T-helper 9 cell (primary cell): ENCODE data around the gene EZH1.
"Not testable (repeated sequence)": the region's sequence is repeated elsewhere in the genome, so short reads cannot be mapped to it uniquely, and the experiment has no call there.

Source experiments
- DNase-seq: peaks from one replicate; pipeline ENCODE4 v3.0.0-alpha.2; 2020

The EZH1 gene

GRCh38 chr17:42680331-42680808 lies 64.5 kb downstream of the EZH1 start:
- DNase-seq, result no peak

GRCh38 chr17:42679492-42680330 lies 65.1 kb downstream of the EZH1 start:
- peak; percentile 63 for DNase-seq

- DNase-seq, result no peak
These were observed 65.8 kb downstream of the EZH1 start for GRCh38 chr17:42678951-42679491.

- DNase-seq, result peak; percentile 65
These were observed 66.7 kb downstream of the EZH1 start for GRCh38 chr17:42677921-42678781.

- peak; percentile 97 for DNase-seq
These were observed 67.6 kb downstream of the EZH1 start for GRCh38 chr17:42677012-42677857.

GRCh38 chr17:42676424-42677011 lies 68.3 kb downstream of the EZH1 start, which contains the start of gene PLEKHH3:
PLEKHH3 (minus strand) TSS chr17:42676994; CDS start chr17:42676563, 431 bp downstream.
- DNase-seq, result no peak

GRCh38 chr17:42675965-42676423 lies 68.8 kb downstream of the EZH1 start:
- DNase-seq, result no peak

GRCh38 chr17:42675348-42675964 lies 69.4 kb downstream of the EZH1 start:
- no peak for DNase-seq

GRCh38 chr17:42674755-42675347 lies 70.0 kb downstream of the EZH1 start:
- DNase-seq, result no peak

- DNase-seq, result no peak
These were observed 70.7 kb downstream of the EZH1 start for GRCh38 chr17:42673885-42674754.

- no peak for DNase-seq
These were observed 71.5 kb downstream of the EZH1 start for GRCh38 chr17:42673266-42673884.

- no peak for DNase-seq
These were observed 72.8 kb downstream of the EZH1 start for GRCh38 chr17:42672038-42672437.

GRCh38 chr17:42670789-42671657 lies 73.8 kb downstream of the EZH1 start:
- DNase-seq, result no peak

GRCh38 chr17:42669977-42670788 lies 74.7 kb downstream of the EZH1 start:
- peak; percentile 45 for DNase-seq

- no peak for DNase-seq
These were observed 75.2 kb downstream of the EZH1 start for GRCh38 chr17:42669705-42669976.

GRCh38 chr17:42667088-42667951 lies 77.5 kb downstream of the EZH1 start:
- no peak for DNase-seq

GRCh38 chr17:42666126-42666525 lies 78.7 kb downstream of the EZH1 start:
- DNase-seq, result not testable (repeated sequence)
